Right cardiac atrium (tissue), 5 donors: ENCODE measurements around the gene TFDP2. TPM values are rescaled to one million over a fixed set of nuclear protein-coding genes. Genes with fewer than 3 reads are reported as not detected.
"Not testable (repeated sequence)": the region's sequence is repeated elsewhere in the genome, so short reads cannot be mapped to it uniquely, and the experiment has no call there.

ENCODE experiments used
- ATAC-seq, 2 donors: fragments of 200-7000 bp; cut with Tn5 transposase; one replicate each; pipeline versions ENCODE4 v1.8.0 to v1.9.1; 2020; ENCODE audit warnings: moderate library complexity in 2 of 2, mild to moderate bottlenecking in 1 of 2
- DNase-seq, 3 donors: peaks; one replicate each; pipeline ENCODE4 v3.0.0-alpha.2; 2020
- H3K27ac ChIP-seq: one replicate; pipeline ENCODE4 v1.5.1; 2013; ENCODE audit warnings: mild to moderate bottlenecking, low read length, control low read depth, moderate library complexity
- H3K27me3 ChIP-seq: one replicate; pipeline ENCODE4 v1.6.1; 2013; ENCODE audit not compliant: control insufficient read depth, insufficient read depth
- H3K4me1 ChIP-seq: one replicate; pipeline ENCODE4 v1.6.1; 2013; ENCODE audit warnings: low read length; ENCODE audit not compliant: control insufficient read depth, insufficient read depth
- H3K4me3 ChIP-seq: one replicate; pipeline ENCODE4 v1.5.1; 2013; ENCODE audit warnings: low read length, control low read depth
- H3K9me3 ChIP-seq: one replicate; pipeline ENCODE4 v1.6.1; 2013; ENCODE audit warnings: low read length; ENCODE audit not compliant: control insufficient read depth
- WGBS: extraction: QIAGEN DNeasy Blood & Tissue Kit; methylation state at CpG from one replicate; pipeline ENCODE4 v1.1.7; 2013; 5-methylcytosine and 5-hydroxymethylcytosine counted together
- intact Hi-C, 4 donors: fragments of 100-400 bp; cut with DNase I; formaldehyde crosslinking; loops; one replicate each; pipeline versions ENCODE4 v1.11.0 to v1.14.0; 2022 to 2023
- polyA plus RNA-seq: library from polyadenylated mRNA; stranded (reverse); fragments of 200-250 nt; gene quantifications from one replicate; pipeline ENCODE4 v1.2.3, GENCODE V29; 2013
- total RNA-seq, 4 donors: library from RNA; stranded (reverse); fragmentation: NEBNext Ultra II Directional; extraction: Animal tissue kit (Norgen Biotek cat#: 25700); gene quantifications; one replicate each; pipeline ENCODE4 v1.2.1, GENCODE V29; 2021
- donor health status: healthy with polysubstance abuse.
- donor health status: DM: no; HTN: yes; CAD: no.
- donor health status: DM: no; HTN: no; CAD: no.
- donor health status: DM: no; HTN: yes; CAD: no; lungs with severe emphysema.
- donor health status: DM: yes; HTN: yes; CAD: no.

The TFDP2 gene
- total and polyA plus RNA-seq, 5 donors = 21.5 to 70.8 (median 46.8) TPM

- no peaks in the 10 kb centered on the region for H3K9me3 ChIP-seq
- intact Hi-C loops = no loop called here
- WGBS = 43% methylated on average over 2 of the region's 2 CpGs
- ATAC-seq = no peak
- no peak overlapping the region for H3K4me3 ChIP-seq
- peaks cover 4% of the 10 kb centered on the region for H3K4me1 ChIP-seq
- DNase-seq = no peak
- no peak overlapping the region for H3K27ac ChIP-seq
- no peaks in the 10 kb centered on the region for H3K27me3 ChIP-seq
Observed at GRCh38 chr3:142019794-142020320, 129.5 kb downstream of the TFDP2 start.

GRCh38 chr3:142013993-142014392 lies 135.4 kb downstream of the TFDP2 start:
- ATAC-seq = no peak
- Histone ChIP-seq H3K4me1 (peaks cover 2% of the 10 kb centered on the region), H3K4me3 (no peak overlapping the region), H3K27me3 (no peaks in the 10 kb centered on the region), H3K9me3 (no peaks in the 10 kb centered on the region), H3K27ac (no peak overlapping the region)
- intact Hi-C loops = no loop called here
- no peak for DNase-seq
- 97% methylated on average over 2 of the region's 2 CpGs for WGBS

GRCh38 chr3:142013326-142013980 lies 135.9 kb downstream of the TFDP2 start:
- Histone ChIP-seq H3K27ac (no peak overlapping the region), H3K27me3 (no peaks in the 10 kb centered on the region), H3K9me3 (no peaks in the 10 kb centered on the region), H3K4me3 (no peak overlapping the region), H3K4me1 (peaks cover 2% of the 10 kb centered on the region)
- ATAC-seq (no peak), DNase-seq (no peak)
- 59% methylated on average over 2 of the region's 2 CpGs for WGBS
- intact Hi-C loops = no loop called here

GRCh38 chr3:142009029-142009428 lies 140.3 kb downstream of the TFDP2 start:
- H3K4me1 ChIP-seq = peaks cover 2% of the 10 kb centered on the region
- ATAC-seq (no peak), DNase-seq (no peak)
- no peaks in the 10 kb centered on the region for H3K27me3 ChIP-seq
- no peaks in the 10 kb centered on the region for H3K9me3 ChIP-seq
- intact Hi-C loops = no loop called here
- no peak overlapping the region for H3K4me3 ChIP-seq
- H3K27ac ChIP-seq = no peak overlapping the region
- 93% methylated on average over 1 of the region's 1 CpG for WGBS

- Histone ChIP-seq H3K4me3 (no peak overlapping the region), H3K27ac (no peak overlapping the region), H3K9me3 (no peaks in the 10 kb centered on the region), H3K4me1 (peaks cover 2% of the 10 kb centered on the region), H3K27me3 (no peaks in the 10 kb centered on the region)
- 84% methylated on average over 8 of the region's 8 CpGs for WGBS
- no peak for DNase-seq
- intact Hi-C loops = no loop called here
- no peak for ATAC-seq
Observed at GRCh38 chr3:142007710-142008399, 141.5 kb downstream of the TFDP2 start.

- intact Hi-C loops, ATAC-seq: not testable (repeated sequence)
Observed at GRCh38 chr3:142004957-142005356, 144.4 kb downstream of the TFDP2 start.

GRCh38 chr3:142004025-142004424 lies 145.3 kb downstream of the TFDP2 start:
- no peak overlapping the region for H3K27ac ChIP-seq
- H3K27me3 ChIP-seq = no peaks in the 10 kb centered on the region
- DNase-seq (no peak), ATAC-seq (no peak)
- intact Hi-C loops = no loop called here
- peaks cover 2% of the 10 kb centered on the region for H3K4me1 ChIP-seq
- no peak overlapping the region for H3K4me3 ChIP-seq
- no peaks in the 10 kb centered on the region for H3K9me3 ChIP-seq

More at GRCh38 chr3:142004957-142005356, 144.4 kb downstream of the TFDP2 start:
- H3K27ac ChIP-seq, DNase-seq, H3K4me1 ChIP-seq, H3K9me3 ChIP-seq, H3K27me3 ChIP-seq, H3K4me3 ChIP-seq: not testable (repeated sequence)
- WGBS = 88% methylated on average over 7 of the region's 7 CpGs

GRCh38 chr3:142003291-142003690 lies 146.1 kb downstream of the TFDP2 start:
- Histone ChIP-seq H3K4me1 (peaks cover 2% of the 10 kb centered on the region), H3K4me3 (no peak overlapping the region), H3K27me3 (no peaks in the 10 kb centered on the region), H3K27ac (no peak overlapping the region), H3K9me3 (no peaks in the 10 kb centered on the region)
- DNase-seq (no peak), ATAC-seq (no peak)
- WGBS = 99% methylated on average over 3 of the region's 3 CpGs
- intact Hi-C loops = no loop called here

- 97% methylated on average over 2 of the region's 2 CpGs for WGBS
- Histone ChIP-seq H3K9me3 (no peaks in the 10 kb centered on the region), H3K4me1 (no peaks in the 10 kb centered on the region), H3K27me3 (no peaks in the 10 kb centered on the region), H3K27ac (no peak overlapping the region), H3K4me3 (no peak overlapping the region)
- no peak for DNase-seq
- intact Hi-C loops = no loop called here
- ATAC-seq = no peak
Observed at GRCh38 chr3:142000325-142000870, 148.9 kb downstream of the TFDP2 start.

GRCh38 chr3:141998669-141999290 lies 150.6 kb downstream of the TFDP2 start:
- no peak overlapping the region for H3K4me3 ChIP-seq
- H3K27ac ChIP-seq = no peak overlapping the region
- H3K9me3 ChIP-seq = no peaks in the 10 kb centered on the region
- 64% methylated on average over 4 of the region's 4 CpGs for WGBS
- ATAC-seq (no peak), DNase-seq (no peak)
- H3K27me3 ChIP-seq = no peaks in the 10 kb centered on the region
- no peaks in the 10 kb centered on the region for H3K4me1 ChIP-seq
- intact Hi-C loops = no loop called here

- Histone ChIP-seq H3K4me3 (no peak overlapping the region), H3K9me3 (no peaks in the 10 kb centered on the region), H3K27ac (no peak overlapping the region), H3K4me1 (no peaks in the 10 kb centered on the region), H3K27me3 (no peaks in the 10 kb centered on the region)
- ATAC-seq (no peak), DNase-seq (no peak)
- intact Hi-C loops = no loop called here
Observed at GRCh38 chr3:141996437-141996836, 152.9 kb downstream of the TFDP2 start.
